NCI-H82 treated with DMSO at 0.1 percent for 48 hours (cell line): ENCODE measurements around the gene NDUFS6.
"Not testable (repeated sequence)": the region's sequence is repeated elsewhere in the genome, so short reads cannot be mapped to it uniquely, and the experiment has no call there.

Experiments used
- DNase-seq: peaks from one replicate; lab custom pipeline; 2025; ENCODE audit not compliant: unreplicated experiment; lab: John Stamatoyannopoulos, UW

The NDUFS6 gene

GRCh38 chr5:1796371-1797102 is 4.7 kb upstream of the NDUFS6 start:
- DNase-seq: no peak

- no peak for DNase-seq
Observed at GRCh38 chr5:1797103-1797800, 4.0 kb upstream of the NDUFS6 start.

DNA sequence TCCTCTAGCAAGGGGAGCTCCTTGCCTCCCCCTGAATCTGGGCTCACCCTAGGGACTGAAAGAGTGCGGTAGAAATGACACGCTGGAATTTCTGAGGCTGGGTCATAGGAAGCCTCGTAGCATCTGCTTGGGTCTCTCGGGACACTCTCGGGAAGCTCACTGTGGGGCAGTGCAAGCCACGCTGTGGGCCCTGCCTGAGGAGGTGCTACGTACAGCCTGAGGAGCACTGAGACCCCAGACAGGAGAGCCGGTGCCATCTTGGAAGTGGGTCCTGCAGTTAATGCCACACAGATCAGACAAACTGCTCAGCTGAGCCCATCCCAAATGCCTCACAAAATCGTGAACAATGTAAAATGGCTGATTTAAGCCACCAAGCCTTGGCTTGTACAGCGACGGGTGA is 3.4 kb upstream of the NDUFS6 start:
- no peak for DNase-seq

GRCh38 chr5:1798589-1798988 is 2.6 kb upstream of the NDUFS6 start:
- DNase-seq: not testable (repeated sequence)

DNA sequence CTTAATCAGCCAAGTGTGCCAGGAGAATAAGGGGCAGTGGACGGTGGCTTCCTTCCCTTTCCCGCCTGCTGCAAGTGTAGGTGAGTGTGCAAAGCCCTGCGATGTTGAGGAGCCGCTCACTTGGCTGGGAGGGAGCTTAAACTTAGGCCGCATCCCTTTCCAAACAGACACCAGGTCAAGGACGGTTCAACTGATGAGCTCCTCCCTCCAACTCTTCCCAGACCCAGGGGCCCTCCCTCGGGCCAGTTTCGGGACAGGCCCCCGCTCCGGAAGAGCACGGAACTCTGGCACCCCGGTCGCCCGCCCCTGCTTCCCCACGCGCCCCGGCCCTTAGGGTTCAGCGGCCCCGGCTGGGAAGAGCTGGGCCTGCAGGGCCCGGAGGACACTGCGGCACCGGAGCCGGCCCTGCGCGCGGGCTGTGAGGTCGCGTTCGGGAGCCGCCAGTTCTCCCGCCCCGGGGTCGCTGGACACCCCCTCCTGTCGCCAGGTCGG is 2.1 kb upstream of the NDUFS6 start:
- no peak for DNase-seq

- DNase-seq: peak; percentile 32
Observed at GRCh38 chr5:1799602-1800471, 1.4 kb upstream of the NDUFS6 start, which contains the start of gene MRPL36. MRPL36 (minus strand) TSS chr5:1799837; CDS start chr5:1798935, 902 bp downstream.

DNA sequence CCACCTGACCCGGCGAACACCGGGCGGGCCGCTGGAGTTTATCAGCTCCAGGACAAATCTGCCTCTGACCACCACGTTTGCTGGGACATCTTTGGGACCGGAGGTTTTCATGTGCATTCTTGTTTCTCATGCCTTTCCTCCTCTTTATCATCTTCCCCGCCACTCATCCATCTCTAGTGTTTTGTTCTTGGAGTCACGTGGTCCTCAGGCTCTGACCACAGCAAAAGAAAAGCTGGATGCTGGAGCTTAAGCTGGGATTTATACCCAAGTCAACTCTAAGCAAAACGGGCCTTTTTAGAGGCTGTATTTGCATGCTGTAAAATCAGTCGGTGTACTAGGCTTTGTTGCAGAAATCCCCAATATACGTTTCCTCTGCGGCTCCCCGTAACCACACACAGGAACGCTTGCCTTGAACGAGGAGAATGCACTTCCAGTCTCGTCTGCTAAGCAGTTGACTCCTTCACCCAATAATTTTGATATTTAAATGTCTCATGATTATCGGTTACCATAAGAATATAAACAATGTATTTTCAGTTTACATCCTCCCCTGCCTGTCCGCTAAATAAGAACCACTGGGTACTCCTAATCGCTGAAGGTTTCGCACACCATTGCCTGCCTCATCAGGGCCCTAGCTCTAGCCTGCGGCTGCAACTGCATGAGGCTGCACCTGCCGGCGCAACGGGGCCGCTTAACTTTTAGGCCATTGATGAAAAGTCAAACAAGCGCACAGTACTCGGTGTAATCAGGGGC is 560 bp upstream of the NDUFS6 start:
- DNase-seq: peak; percentile 32

DNA sequence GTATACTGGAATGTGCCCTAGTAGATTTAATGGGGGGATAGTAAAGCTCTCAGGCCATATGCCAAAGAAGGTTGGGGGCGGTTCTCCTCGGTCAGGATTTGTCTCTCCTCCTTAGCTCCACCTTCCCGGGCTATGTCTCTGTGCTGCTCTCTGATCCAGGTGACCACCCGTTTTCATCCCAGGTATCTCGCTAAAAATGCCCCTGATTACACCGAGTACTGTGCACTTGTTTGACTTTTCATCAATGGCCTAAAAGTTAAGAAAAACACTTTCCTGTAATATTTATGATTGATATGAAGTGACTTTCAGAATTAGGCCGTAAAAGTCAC is 724 bp downstream of the NDUFS6 start:
- DNase-seq: no peak

DNA sequence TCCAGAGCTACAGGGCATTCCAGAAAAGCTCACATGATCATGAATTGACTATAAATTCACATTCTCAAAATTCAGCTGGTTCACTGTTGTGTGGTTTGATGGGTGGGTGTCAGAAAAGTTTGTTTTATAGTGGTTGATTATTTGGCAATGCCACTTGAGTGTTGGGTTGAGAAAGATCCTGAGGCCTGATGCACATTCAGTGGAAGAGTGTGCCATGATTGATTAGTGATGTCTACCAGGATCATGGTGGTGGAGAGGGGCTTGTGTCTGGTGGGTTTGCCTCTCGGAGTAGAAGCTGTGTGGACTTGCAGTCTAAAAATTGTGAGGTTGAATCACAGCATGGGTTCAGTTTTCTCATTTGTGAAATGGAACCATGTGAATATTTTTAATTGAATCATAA is 2.0 kb downstream of the NDUFS6 start:
- no peak for DNase-seq

DNA sequence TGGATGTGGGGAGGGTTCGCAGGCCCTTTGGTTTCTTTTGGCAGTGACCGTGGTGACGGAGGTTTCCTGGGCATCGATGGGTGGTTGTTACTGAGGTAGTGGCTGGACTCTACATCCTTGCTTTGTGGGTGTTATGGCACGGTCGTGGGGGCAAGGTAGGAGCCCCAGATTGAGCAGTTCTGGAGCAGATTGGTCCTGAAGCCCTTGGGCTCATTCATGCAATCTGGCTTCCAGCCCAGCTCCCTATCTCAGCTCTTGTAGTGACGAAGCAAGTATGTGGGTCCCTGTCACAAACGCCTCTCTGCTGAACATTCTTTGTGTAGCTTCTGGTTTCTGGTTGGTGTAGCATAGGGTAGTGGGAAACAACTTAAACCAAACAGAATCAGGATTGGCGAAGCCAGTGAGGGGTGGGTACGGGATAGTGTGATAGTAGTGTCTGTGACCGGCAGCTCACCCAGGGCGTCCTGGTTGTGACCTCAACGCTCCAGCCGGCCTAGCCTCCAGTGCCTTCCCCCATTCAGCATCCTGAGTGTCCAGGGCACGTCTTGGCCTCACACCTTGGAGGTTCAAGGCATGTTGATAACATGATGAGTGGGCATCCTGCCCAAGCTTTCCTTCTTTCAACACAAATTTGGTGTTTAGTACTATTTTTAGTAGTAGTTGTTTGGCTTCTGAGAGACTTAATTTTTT is 2.9 kb downstream of the NDUFS6 start:
- no peak for DNase-seq

DNA sequence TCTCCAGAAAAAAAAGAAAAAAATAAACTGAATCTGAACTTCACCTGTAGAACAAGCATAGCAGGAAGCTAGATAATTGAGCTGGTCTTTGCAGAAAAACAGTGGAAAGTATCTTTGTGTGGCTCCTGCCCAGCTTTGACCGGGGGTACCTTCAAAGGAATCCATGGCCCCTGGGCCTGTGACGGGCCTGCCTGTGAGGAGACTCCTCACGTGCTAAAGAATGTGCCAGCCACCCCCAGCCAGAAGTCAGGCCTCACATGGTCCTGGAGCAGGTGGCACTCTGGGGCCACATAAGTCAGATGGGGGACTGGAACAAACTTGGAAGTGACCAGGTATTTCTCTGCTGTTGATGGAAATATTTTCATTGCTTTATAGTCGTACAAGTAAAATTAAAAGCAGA is 4.1 kb downstream of the NDUFS6 start:
- no peak for DNase-seq

DNA sequence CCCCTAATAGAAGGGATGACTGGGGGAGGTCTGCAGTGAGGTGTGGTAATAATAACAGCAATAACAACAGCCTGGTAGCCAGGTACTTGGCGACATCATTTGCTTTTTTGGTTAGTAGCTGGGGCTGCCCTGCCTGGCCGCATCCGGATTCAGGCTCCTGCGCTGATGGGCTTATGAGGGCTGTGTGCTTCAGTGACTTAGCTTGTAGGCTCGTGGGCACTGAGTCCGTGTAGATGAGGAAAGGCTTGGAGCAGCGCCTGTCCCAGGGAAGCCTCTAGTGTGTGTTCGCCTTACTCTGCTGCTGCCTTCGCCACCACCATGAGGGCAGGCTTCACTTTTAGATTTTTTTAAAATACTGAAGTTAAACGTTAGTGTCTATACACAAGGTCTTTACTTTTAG is 4.5 kb downstream of the NDUFS6 start:
- no peak for DNase-seq

GRCh38 chr5:1806199-1806598 is 5.0 kb downstream of the NDUFS6 start:
- DNase-seq: no peak

DNA sequence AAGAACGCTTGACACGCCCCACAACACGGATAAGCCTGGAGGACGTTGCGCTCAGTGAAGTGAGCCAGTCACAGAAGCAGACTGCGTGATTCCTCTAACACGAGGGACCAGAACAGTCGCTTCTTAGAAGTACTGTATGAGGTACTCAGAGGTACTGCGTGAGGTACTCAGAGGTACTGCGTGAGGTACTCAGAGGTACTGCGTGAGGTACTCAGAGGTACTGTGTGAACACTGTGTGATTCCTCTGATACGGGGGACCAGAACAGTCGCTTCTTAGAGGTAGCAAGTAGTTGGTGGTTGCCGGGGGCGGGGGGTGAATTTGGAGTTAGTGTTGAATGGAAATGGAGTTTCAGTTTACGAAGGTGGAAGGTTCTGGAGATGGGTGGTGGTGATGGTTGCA is 5.8 kb downstream of the NDUFS6 start:
- no peak for DNase-seq

DNA sequence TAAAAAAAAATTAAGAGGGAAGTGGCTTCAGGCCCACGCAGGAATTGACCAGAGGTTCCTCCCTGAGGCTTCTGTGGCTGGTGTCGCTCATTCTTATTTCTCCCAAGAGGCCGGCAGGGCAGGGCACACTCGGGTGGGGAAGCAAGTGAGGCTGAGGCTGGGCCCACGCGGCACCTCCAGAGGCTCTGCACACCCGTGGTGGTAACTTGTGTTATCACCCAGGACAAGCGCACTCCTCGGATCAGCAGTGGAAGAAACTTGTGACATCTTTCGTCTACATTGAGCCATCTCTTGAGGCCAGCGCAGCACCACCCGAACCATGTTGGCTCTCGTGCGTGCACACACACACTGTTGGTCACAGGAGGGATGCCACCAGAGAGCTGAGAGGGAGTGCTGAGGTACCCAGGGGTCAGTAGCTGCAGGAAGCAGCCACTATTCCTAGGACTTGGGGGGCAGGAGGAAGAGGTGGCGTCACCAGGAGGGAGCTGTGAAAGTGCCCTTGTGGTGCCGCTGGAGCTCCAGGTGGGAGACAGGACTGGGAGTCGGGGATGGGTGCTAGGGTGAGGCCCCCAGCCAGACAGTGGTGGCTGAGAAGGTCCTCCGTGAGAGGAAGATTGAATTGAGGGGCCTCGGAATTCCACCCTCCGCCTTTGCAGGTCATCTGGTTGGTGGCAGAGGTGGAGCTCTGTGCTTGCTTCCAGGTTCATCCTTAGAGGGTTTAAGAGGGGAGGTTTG is 6.4 kb downstream of the NDUFS6 start:
- DNase-seq: no peak

GRCh38 chr5:1808439-1808838 is 7.2 kb downstream of the NDUFS6 start:
- no peak for DNase-seq

DNA sequence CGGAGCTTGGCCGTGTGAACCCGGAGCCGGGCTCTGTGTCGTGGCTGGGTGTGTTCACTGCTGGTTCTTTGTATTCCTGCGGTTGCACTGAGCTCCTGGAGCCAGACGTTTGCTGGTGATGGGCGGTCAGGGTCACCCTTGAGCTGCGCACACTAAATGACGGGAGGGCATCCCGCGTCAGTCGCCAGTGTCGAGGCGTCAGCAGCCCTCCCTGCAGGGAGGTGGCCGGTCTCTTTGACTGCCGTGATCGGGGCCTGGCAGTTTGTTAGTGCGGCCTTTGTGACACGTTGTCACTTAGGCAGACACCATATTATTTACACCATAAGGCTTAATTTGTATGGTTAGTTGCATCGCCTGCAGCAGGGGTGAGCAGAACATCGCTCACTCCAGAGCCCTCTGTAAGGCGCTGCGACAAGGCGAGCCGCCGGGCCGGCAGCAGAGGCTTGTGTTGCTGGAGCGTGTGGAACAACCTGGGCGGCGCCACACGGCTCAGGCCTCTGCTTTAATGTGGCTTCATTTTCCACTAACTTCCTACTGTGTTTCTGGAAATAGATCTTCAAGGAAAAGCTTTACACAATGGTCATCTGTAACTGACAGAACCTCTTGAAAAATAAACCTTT is 8.3 kb downstream of the NDUFS6 start:
- DNase-seq: no peak

GRCh38 chr5:1810581-1811101 is 9.4 kb downstream of the NDUFS6 start:
- no peak for DNase-seq
